Loucy (cell line): Measurements from ENCODE around the gene SETX.

Source experiments
- EZH2phosphoT487 ChIP-seq: fragments of 200-600 bp; IDR thresholded peaks from 2 replicates; pipeline ENCODE4 v1.6.1; 2018; ENCODE audit warnings: antibody characterized with exemption, mild to moderate bottlenecking, moderate library complexity, borderline replicate concordance
- TF ChIP-seq, protein P1 (sequence below): fragments of 200-600 bp; sonication (generic); conservative IDR thresholded peaks from 2 replicates; pipeline ENCODE4 v1.5.1; 2014; ENCODE audit warnings: mild to moderate bottlenecking, antibody characterized with exemption, low read length

DNA sequence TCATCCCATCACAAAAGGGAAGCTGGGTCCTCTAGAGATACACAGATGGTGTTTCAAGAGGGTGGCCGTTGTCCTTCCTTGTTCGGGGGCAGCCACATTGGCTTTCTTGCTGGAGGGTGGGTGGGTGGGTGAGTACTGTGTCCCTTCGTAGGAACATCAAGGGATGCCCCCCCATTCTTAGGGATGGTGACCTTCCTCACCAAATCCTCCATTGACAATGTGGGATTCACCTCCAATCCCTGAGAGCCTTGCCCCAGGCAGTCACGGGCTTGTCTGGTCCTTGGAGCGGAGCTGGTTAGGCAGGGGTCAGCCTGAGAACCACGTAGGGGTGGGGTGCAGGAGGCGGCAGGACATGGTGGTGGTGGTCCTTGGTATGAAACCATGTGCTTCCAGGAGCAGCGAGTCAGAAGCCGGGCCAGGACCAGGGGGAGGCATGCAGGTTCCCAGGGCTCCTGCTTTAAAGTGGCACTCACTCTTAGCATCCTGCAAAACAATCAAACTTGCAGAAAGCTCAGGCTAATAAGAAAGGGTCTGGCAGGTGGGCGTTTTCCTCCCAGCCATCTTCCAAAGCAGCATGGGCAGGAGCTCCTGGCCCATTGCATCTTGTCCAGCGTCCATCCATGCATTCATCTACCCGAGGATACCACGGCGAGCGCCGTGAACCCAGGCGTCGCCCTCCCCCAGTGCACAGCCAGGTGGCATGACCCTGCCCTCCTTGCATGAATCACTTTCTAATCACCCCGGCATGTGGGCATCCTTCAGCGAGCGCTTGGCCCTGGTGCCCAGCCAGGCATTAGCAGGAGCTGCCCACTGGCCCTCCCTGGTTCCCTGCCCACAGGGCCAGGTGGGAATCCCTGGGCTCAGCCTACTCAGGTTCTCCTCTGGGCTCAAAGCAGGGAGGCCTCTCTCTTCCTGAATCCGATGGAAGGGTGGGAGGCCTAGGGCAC, 116.5 kb downstream of the SETX start:
- TF ChIP-seq, protein P1, sequence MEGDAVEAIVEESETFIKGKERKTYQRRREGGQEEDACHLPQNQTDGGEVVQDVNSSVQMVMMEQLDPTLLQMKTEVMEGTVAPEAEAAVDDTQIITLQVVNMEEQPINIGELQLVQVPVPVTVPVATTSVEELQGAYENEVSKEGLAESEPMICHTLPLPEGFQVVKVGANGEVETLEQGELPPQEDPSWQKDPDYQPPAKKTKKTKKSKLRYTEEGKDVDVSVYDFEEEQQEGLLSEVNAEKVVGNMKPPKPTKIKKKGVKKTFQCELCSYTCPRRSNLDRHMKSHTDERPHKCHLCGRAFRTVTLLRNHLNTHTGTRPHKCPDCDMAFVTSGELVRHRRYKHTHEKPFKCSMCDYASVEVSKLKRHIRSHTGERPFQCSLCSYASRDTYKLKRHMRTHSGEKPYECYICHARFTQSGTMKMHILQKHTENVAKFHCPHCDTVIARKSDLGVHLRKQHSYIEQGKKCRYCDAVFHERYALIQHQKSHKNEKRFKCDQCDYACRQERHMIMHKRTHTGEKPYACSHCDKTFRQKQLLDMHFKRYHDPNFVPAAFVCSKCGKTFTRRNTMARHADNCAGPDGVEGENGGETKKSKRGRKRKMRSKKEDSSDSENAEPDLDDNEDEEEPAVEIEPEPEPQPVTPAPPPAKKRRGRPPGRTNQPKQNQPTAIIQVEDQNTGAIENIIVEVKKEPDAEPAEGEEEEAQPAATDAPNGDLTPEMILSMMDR, result no peak
- no peak for TF ChIP-seq EZH2phosphoT487
